ENCODE measurements around the gene ALKAL2.

ALKAL2 gene

DNA sequence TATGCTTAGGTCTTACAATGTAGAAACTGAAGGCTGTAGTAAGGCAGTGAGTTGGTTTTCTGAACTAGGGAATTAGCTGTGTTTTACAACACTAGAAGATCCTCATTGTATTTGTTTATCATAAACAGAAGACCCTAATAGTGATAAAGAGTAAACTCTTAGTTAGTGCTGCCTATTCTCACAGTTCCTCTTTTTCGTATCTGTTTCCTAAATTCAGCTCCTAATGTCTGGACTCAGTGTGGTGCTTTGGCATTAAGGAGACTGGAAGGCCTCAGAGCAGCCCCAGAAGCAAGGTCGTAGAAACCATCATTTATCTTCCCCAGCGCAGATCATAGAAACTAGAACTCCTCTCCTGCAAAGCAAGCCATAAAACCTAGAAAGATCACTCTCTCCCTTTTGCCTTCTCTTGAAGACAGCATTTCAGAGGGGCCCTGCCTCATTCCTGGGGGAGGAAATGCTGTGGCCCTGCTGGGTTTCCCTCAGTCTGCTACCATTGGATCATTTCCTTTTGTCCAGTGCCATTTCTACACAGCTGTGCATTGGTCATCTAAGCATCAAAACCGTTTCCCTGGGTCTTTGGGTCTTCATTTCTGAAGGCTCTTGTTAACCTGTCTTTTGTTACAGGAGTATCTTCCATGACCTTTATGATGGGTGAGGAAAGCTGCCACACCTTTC lies 18.4 kb downstream of the ALKAL2 start:
- no peak for DNase-seq

DNA sequence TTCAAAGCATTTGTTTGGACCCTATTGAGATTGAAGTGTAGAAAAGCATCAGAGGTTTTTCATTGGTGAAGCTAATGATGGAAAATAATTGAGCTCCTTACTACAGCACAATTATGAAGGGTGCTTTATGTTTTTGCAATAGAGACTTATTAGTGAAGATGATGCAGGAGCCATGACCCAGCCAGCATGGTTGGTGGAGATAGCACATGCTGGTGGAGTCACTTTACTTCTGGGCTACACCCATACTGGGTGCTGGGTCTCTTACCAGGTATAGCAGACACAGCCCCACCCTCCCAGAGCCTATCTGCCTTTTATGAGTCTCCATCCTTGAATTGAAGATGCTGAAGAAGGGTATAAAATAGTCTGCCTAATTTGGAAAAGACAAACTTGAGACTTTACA lies 19.6 kb downstream of the ALKAL2 start:
- peak; percentile 69 for DNase-seq

DNA sequence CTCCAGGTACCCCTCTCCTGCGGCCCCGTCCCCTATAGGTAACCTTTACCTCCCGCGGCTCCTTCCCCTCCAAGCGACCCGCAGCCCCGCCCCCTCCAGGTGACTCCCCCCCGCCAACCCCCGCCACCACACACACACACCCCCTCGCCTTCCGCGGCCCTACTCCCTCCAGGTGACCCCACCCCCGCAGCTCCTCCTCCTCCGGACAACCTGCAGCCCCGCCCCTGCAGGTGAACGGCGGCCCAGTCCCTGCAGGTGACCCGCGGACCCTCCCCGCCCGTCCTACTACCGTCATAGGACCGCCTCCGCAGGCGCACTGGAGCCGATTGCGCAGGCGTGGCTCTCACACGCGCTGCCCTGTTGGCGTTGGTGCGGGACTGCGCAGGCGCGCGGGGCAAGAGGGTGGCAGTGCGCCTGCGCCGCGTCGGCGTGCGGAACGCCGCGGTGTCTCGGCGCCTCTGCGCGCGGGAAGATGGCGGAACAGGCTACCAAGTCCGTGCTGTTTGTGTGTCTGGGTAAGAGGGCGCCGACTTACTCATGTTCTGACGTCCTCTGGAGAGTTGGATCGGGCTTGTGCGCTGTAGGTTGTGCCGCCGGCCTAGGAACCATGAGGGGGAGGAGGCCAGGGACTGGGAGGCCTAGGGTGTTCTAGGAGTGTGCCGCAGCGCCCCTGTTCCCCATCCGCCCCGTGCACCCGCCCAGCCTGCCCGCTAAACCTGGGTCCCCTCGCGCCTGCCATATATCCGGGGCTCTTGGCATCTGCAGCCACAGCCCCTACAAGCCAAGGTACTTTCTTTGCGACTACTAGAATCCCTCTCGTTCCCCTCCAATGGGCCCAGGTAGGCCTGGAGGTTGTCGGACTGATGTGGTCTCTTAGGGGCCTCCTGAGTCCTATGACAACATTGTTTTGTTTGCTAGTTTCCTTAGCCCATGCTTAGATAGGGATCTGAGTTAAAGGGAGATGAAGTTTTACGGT lies 23.1 kb downstream of the ALKAL2 start, which contains the start of gene ACP1:
Gene ACP1, plus strand, starts transcription at position 455 of the 976 bp plus-strand sequence. Its CDS starts 18 bp downstream, at position 473.
- peak; percentile 93 for DNase-seq

DNA sequence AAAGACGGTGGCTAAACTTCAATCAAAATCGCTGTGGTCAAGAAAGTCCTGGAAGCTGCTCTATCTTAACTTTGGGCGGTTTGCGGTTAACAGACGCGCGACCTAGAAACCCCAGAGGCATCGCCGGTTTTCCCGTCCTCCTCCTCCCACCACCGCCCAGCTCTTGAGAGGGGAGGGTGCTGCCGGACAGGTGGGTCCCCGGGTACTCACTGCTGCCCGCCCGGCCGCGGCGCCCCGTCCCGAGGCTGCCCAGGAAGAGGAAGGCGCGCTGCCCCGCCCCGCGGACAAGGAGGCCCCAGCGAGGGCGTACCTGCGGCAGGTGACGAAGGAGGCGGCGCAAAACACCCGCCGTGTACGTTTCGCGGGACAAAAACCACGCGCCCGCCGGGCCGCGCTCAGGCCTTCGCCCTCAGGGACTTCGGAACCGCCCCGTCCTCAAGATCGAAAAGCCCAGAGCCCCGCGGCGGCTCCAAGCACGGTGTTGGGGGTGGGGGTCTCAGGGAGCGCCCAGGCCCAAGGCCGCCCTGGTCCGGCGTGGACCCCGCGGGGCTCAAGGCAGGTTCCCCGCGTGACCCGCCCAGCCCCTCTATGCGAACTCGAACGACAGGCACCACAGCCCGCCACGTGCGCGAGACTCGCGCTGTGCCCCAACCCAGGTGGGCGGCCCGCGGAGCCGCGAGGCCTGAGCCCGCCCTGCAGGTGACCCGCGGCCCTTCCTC lies 24.0 kb downstream of the ALKAL2 start, which contains the start of gene SH3YL1:
Gene SH3YL1, minus strand, starts transcription at position 259 of the 719 bp plus-strand sequence. Its CDS starts 48 bp downstream, at position 211.
- DNase-seq = peak; percentile 38

DNA sequence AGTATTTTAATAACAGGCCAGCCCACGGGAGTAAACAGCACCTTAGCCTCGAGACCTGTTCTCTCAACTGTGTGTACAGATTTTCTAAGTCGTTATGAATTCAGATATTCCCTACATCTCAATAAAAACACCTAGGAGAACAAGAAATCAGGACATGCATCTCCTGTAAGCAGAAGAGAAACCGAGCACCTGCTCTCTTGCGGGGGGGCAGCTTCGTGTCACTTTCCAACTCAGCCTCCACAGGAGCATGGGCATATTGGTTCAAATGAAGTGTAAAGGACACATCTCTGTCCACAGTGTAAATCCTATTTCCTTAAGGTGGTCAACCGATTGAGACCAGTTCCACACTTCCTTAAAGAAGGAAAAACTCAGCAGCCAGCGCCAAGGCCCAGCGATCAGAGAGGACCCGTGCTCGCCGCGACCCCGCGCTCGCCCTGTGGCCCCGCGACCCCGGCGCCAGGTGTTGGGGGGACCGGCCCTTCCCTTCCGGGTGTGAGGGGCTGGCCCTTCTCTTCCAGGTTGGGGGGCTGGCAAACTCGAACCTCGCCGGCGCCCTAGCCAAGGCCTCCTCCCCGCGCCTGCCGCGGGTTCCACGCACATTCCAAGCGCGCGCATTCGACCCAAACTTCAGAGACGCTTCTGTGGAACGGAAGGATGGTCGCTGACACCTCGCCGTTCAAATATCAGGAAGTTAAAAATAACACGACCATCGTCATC lies 24.7 kb downstream of the ALKAL2 start:
- no peak for DNase-seq

DNA sequence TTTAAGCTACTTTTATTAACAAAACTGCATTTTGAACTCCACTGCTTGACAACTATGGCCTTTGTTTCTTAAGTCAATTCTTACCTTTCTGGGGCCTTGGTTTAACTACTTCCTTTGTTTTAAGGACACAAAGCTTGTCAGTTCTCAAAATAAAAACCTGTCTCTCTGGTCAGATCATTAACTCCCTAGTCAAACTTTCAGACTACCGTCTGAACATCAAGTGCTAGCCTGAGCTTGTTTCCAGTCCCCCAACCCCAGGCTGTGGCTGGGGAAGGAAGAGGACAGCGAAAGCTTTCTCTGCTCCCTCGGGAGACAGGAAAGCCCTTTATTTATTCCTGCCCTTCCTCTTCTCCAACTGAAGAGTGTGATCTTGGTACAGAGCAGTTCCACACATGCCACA lies 25.8 kb downstream of the ALKAL2 start:
- no peak for DNase-seq

GRCh38 chr2:260507-261161 lies 27.3 kb downstream of the ALKAL2 start:
- DNase-seq = no peak

DNA sequence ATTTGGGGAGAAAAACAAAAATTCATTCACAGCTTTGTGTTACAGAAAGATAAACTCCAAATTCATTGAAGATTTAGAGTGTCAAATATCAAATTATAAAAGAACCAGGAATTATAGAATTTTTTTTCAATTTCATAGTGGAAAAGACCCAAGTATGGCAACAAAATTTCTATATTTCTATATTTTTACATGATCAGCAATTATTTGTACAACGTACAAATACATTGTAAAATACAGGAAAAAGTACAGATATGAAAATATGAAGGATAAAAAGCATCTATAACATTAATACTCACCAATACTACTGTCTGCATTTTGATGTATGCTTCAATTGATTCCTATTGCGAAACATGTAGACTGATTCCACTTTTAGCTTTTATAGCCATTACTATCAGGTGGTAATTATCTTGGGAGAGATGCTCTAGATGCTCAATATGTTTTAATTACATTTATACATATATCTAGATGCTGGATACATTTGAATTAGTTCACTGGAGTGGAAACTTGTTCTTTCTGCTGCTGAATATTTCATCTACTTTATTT lies 28.0 kb downstream of the ALKAL2 start:
- no peak for DNase-seq

DNA sequence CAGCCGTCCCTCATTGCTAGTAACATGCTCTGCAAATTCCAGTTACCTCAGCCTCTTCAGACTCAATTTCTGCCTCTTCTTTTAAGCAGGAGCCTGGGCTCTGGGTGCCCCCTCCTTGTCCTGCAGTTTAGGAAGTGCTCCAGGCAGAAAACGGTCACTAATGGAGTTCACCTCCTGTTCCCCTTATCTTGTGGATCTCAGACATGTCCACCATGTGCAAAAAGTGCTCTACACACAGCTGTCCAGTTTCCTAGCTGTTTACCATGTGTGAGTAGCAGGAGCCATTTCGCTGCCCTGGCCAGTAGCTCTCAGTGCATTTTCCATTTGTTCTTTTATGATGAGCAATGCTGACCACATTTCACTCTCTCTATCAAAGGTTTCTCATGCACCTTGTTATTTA lies 29.0 kb downstream of the ALKAL2 start:
- no peak for DNase-seq

GRCh38 chr2:257842-258241 lies 30.0 kb downstream of the ALKAL2 start:
- DNase-seq = no peak

- DNase-seq = no peak
These were observed 30.5 kb downstream of the ALKAL2 start for GRCh38 chr2:257429-257828.

DNA sequence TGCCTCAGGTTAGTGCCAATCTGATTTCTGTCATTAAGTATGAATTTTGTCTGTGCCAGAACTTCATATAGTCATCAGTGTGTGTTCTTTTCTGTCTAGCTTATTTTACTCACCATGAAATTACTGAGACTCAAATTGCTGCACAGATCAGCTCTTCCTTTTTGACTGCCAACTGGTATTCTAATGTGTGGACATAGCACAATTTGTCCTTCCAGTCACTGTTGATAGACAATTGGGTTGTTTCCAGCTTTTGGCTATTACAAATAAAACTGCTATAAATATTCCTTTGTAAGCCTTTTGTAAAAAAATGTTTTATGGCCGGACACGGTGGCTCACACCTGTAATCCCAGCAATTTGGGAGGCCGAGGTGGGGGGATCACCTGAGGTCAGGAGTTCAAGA lies 31.8 kb downstream of the ALKAL2 start:
- DNase-seq = no peak

GRCh38 chr2:255195-255594 lies 32.7 kb downstream of the ALKAL2 start:
- no peak for DNase-seq

GRCh38 chr2:254241-254640 lies 33.6 kb downstream of the ALKAL2 start:
- DNase-seq = no peak

DNA sequence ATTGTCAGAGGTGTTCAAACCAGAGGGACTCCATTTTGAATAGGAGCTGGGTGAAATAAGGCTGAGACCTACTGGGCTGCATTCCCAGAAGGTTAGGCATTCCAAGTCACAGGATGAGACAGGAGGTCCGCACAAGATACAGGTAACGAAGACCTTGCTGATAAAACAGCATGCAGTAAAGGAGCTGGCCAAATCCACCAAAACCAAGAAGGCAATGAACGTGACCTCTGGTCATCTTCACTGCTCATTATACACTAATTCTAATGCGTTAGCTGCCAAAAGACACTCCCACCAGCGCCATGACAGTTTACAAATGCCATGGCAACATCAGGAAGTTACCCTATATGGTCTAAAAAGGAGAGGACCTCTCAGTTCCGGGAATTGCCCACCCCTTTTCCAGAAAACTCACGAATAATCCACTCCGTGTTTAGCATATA lies 34.7 kb downstream of the ALKAL2 start:
- no peak for DNase-seq

- no peak for DNase-seq
These were observed 35.8 kb downstream of the ALKAL2 start for GRCh38 chr2:252001-252602.

GRCh38 chr2:249538-250042 lies 38.3 kb downstream of the ALKAL2 start:
- no peak for DNase-seq

DNA sequence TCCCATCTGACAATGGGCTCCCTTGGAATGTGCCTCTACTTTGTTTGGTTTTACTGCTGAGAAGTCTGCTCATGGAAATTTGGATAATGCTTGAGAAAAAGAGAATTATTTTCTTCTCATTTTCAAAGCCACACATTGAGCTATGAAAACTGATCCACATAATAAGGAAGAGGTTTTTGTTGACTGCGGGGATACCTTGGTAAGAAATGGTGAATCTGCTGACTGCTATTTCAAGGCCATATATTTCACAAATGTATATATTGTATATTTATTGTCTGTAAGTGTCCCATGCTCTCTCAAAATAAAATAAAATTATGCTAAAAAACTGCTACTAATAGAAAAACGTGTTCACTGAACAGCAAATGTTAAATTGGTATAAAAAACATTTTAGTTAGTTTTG lies 39.2 kb downstream of the ALKAL2 start:
- no peak for DNase-seq

DNA sequence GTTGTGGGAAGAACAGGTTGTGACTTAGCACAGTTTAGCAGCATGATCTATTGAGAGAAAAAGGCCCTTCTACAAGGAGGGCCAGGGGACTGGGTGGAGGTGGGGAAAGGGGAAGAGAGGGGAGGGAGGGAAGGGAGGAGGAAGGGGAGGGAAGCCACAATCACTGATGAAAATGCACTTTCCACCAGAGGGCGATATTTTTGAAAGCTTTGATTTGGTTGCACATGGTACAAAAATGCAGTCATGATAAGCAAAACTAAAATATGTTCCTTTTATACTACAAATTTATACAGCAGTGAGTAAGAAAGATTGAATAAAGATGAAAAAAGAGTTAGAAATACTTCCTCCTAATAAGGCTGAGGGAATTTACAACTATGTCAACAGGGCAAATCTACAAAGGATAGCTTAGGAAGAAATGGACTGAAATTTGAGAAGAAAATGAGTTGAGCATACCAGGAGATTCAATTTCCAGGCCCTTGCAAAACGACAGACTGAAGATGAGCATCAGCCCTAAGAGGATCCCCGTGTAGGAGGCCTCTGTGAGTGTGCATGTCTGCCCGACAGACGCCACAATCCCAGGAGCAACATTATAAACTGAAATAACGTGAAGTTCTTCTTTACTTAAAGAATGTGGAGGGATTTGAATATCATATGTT lies 41.3 kb downstream of the ALKAL2 start:
- DNase-seq = peak; percentile 66

- DNase-seq = no peak
These were observed 43.3 kb downstream of the ALKAL2 start for GRCh38 chr2:244547-244946.

Data from hematopoietic multipotent progenitor cell treated with erythropoietin and hydrocortisone succinate and interleukin-3 and kit ligand, for 8 days (in vitro differentiated cells).